ENCODE results near the gene CRNKL1.
"Not testable (repeated sequence)": the region's sequence is repeated elsewhere in the genome, so short reads cannot be mapped to it uniquely, and the experiment has no call there.

Gene CRNKL1

GRCh38 chr20:20003955-20004322, 48.3 kb downstream of the CRNKL1 start:
- not testable (repeated sequence) for DNase-seq

GRCh38 chr20:20003031-20003954, 49.0 kb downstream of the CRNKL1 start:
- DNase-seq, result no peak

DNA sequence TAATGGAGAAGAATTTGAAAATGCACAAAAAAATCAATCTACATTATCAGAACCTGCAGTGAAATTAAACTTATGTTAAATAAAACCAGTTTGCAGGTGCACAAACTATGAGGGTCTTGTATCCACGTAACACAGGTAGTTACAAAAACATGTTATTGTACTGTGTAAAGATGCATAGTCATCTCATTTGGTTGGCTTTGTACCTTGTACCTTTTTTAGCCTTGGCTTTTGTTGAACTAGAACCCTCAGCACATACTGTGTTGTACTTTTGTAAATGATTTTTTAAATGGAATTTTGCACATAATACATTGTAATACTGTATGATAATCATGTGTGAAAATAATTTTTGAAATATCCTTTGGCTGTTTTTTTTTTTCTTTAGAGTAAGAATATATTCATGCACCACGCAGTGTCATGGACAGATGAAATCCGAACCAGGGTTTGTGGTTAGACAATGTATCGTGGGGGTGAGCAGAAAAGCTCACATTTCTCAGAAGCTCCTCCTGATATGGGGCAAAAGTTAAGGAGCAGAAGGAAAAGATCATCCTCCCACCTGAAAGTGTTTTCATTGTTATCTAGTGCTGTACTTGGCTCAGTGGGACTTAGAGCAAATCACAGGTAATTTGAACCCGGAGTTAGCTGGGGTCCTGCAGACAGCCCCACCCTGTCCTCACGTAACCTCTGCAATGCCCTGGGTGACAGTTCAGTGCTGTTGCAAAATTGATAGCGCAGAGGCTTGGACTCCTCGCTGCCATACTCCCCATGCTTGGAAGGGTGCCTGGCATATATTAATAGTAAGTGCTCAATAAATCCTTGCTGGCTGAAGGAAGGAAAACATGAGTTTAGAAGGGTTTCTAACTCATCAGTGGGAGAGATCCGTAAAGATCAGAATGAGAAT, 49.9 kb downstream of the CRNKL1 start:
- no peak for DNase-seq

DNA sequence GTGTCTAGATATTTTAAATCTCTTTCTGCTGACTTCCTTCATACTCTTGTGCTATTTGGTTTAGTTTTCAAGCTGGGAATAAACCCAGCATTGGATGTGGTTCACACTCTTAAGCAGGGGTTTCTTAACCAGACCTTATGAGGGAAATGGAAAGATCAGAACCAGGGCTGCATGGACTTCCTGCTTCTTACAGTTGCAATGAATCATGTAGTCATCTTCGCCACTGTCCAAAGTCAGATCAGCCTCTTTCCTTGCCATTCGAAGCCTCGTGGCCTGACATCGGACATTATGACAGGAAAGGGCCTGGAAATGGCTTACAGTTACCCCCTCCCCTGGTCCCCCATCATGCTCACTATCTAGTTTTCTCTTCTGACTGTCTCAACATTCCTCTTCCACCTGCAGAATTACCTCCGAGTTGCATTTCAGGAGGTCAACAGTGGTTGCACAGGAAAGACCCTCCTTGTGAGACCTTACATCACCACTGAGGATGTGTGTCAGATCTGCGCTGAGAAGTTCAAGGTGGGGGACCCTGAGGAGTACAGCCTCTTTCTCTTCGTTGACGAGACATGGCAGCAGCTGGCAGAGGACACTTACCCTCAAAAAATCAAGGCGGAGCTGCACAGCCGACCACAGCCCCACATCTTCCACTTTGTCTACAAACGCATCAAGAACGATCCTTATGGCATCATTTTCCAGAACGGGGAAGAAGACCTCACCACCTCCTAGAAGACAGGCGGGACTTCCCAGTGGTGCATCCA, 51.9 kb downstream of the CRNKL1 start:
- DNase-seq, result no peak

DNA sequence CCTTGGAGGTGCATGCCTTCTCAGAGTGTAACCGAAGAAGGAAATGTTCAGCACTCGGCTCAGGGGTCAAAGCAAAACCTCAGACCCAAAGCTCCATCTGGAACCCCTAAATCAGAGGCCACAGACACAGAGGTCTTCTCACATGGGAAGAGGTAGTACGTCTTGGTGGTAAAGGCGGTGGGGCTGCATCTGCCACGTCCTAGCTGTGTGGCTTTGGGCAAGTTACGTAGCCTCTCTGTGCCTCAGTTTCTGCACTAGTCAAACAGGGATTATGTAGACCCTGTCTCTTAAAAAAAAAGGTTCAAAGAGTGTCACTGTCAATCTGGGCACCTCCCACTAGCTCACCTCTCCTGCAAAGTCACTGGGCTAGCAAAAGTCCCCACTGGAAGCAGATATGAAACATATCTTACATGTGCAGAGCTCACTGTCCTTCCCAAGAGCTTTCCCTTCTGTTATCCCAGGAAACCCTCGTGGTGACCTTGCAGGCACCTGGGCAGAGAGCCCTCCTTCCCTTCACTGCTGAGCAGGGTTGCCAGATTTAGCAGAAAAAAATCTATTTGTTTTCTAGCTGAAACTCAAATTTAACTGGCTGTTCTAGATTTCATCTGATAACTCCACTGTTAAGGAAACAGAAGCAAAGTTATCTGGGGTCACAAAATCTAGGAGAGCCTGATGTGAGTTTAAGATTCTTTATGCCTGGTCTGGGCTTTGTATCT, 53.1 kb downstream of the CRNKL1 start:
- no peak for DNase-seq

DNA sequence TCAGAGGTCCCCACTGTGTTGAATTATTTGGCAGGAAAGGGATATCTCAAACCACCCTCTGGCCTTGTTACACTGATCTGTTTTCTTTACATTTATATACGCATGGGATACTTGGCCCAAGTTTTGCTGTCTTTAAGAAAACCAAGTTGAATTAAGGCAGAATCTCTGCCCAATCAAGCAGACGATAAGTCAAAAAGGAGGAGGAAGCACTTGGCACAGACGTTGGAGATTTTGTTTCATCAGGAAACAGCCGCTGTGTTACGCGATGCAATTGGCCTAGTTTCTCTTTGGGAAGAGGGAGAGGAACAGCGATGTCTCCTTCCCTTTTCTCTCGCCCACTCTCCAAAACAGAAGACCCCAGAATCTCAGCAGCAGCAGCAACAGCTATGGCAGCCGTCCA, 55.3 kb downstream of the CRNKL1 start:
- no peak for DNase-seq

DNA sequence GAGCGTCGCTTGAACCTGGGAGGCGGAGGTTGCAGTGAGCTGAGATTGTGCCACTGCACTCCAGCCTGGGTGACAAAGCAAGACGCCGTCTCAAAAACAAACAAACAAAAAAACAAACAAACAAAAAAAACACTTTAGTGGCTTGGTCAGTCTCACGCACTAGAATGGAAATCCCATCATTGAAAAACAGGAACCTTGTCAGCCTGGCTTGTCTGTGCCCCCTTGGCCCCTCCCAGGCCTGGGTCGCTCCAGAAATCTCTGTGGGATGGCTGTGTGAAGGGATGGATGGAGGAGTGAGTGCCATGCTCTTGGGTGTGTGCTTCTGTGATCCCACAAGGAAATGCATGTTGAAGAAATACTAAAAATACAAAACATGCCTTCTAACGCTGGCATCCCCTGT, 56.0 kb downstream of the CRNKL1 start:
- no peak for DNase-seq

- DNase-seq, result peak; percentile 72
These were observed 56.9 kb downstream of the CRNKL1 start for GRCh38 chr20:19995220-19995863.

DNA sequence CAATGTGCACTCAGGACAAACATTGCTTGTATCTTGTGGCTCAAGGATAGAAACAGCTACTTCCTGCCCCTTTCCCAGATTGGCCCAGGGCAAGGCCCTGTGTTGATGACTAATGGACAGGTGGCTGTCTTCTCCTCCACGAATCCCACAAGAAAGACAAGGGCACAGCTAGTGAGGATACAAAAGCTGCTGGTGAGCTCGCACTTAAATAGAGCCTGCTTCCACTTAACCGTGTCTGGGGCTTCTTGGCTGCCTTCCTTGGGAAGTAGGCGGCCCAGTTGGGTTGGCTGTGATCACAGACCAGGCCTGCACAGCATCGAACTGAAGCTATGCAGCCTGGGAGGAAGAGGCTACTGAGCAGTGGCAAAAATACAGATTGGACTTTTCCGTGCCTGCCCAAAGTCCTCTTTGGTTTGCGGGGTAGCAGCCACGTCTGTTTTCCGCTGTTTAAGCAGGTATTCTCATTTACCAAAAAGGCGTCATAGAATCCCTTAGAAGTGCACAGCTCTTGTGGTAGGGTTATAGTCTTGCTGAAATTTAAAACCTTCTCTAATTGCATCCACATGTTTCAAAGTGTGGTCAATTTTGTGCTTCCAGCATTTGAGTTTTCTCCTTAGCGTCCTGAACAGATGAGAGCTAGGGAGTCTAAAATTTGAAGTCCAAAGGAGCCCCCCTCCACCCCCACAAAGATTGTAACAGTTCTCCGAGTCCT, 58.2 kb downstream of the CRNKL1 start:
- DNase-seq, result no peak

- no peak for DNase-seq
These were observed 59.0 kb downstream of the CRNKL1 start for GRCh38 chr20:19992996-19993908.

- no peak for DNase-seq
These were observed 60.4 kb downstream of the CRNKL1 start for GRCh38 chr20:19991854-19992253.

- no peak for DNase-seq
These were observed 61.0 kb downstream of the CRNKL1 start for GRCh38 chr20:19991308-19991707.

- no peak for DNase-seq
These were observed 61.4 kb downstream of the CRNKL1 start for GRCh38 chr20:19990850-19991249.

DNA sequence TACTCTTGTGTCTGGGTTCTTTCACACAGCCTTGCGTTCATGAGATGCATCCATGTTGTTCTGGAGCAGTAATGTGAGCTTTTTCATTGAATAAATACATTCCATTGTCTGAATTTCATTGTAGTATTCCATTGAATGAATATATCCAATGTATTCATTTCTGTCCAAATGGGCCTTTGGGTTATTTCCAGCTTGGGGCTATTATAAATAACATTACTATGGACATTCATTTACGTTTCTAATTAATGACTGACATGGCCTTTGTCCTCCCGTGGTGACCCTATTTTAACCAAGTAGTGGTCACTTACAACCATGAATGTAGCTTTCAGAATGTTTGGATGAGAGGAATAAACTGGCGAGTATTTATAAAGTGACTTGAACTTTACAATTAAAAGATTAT, 65.2 kb downstream of the CRNKL1 start:
- no peak for DNase-seq

DNA sequence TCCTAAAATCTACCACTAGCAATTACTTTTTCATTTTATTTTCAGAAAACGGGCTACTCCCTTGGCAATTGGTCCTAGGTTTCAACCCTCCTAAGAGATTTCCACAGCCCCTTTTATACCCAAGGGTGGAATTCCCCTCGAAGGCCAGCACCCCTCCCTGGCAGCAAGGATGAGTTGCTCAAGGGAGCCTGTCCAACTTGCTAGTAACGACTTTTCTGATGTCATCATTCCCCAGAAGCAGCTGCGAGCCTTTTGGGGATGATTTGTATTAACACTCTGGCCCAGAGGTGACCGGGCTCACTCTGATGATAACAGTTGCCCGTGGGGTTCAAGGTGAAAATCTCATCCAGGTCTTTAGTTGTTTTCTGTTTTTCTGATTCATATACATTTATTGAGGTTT, 65.8 kb downstream of the CRNKL1 start:
- no peak for DNase-seq

Data from NCI-H1092 treated with DMSO at 0.1 percent for 48 hours (cell line).